HG03103 (cell line): ENCODE results near the gene ZNF554.
A peak's percentile ranks its signal among the peaks of the same experiment; 100 is the strongest.

ENCODE experiments used
- ATAC-seq: cut with Tn5 transposase; IDR thresholded peaks from one replicate; pipeline ENCODE4 v1.9.1; 2021; ENCODE audit warnings: low read depth; ENCODE audit not compliant: unreplicated experiment

Gene ZNF554

DNA sequence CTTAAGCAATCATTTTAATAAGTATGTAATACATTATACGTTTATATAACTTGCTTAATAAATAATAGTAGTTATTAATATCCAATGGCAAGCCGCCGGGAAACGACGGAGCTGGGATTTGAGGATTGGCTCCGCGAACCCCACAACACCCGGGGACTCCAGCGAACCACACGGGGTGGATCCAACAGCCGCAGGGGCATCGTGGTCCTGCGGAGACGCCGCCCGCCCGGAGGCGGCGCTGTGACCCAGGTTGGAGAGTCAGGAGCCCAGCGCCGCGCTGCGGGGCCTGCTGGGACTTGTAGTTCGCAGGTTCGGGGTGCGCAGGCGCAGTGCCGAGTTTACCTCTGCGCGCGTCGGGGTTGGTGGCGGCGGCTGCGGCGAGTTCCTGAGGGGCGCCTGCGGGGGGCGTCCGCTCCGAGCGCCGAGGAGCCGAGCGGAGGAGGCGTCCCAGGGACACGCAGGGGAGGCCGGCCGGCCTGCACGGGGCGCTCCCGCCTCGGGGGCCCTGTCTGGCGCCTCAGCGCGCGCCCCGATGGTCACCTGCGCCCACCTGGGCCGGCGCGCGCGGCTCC is at the start of gene ZNF554:
Gene ZNF554, plus strand, starts transcription at position 329 of the 572 bp plus-strand sequence. Its CDS starts 204 bp downstream, at position 533.
- peak; percentile 72 for ATAC-seq

GRCh38 chr19:2770055-2771013 is 49.3 kb upstream of the ZNF554 start:
- no peak for ATAC-seq

GRCh38 chr19:2771786-2772674 is 47.6 kb upstream of the ZNF554 start:
- ATAC-seq, result no peak

DNA sequence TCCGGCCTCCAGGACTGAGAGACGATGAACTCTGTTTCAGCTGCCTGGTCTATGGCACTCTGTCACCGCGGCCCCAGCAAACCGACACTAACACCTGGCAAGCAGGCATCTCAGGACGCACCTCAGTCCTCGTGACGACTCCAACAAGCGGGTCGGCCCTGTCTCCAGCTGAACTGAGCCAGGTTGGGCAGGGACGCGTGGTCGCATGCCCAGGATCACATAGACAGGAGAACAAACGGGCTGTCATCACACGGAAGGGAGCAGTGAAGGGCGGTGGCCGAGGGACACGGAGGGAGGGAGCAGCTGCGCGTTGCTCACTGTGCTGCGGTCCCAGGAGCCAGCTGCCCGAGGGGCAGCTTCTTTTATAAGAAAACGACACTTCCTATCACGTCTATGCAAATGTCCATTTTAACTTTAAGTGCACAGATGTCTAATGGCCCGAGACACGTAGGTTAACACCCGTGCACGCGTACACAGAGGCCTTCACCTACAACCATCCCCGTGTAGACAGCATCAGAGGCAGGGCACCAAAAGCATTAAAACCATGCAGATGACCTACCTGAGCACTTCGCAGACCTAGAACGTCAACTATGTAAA is 45.5 kb upstream of the ZNF554 start:
- ATAC-seq, result no peak

DNA sequence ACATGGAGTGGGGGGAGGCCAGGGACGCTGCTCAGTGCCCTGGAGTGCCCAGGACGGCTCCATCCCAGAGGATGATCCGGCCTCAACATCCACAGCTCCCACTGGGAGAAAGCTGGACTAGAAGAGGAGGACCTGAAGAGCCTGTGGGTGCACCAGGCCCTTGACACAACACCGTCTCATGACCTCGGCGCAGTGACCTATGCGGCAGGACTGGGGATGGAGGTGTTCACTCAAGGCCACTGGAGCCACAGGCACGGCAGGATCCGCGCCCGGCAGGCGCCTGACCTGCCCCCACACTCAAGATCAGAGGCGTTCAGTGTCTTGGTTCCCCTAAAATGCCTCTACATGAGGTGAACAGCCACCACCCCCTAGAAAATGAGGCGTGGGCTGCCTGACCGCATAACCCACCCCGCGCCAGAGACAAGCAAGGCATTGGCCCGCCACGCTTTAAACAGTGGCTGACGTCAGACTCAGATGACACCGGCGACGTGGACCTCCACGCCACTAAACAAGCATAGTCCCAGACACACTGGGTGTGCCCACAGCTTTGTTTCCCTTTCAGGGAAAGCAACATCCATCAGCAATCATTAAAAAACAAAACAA is 44.6 kb upstream of the ZNF554 start:
- ATAC-seq, result no peak

GRCh38 chr19:2775556-2776430 is 43.9 kb upstream of the ZNF554 start:
- no peak for ATAC-seq

- ATAC-seq, result no peak
Observed at GRCh38 chr19:2777952-2778683, 41.5 kb upstream of the ZNF554 start.

DNA sequence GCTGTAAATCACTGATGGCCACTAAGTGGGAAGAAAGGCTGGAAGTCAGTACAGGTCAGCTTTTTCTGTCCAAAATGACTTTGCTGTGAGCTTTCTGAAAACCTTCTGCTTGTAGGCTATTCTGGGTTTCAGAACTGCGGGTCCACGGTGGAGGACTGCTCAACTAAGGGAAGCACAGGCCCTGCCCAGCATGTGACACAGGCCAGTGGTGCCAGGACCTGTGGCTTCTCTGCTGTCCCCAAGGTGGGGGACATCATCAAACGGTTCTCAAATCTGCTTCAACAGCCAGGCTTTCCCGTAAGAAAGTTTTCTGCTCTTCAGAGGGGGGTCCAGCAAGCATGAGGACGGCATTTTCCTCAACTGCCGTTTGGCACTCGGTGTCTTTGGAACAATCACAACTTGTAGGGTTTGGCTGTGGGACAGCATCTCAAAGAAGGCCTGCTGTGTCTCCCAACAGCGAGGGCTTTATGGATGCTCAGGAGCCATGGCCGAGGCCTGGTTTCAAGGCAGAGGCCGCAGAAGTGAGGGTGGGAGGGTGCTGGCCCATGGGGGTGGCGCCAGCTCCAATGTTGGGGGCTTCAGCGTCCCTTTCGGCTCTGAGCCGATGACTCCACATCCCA is 40.4 kb upstream of the ZNF554 start:
- ATAC-seq, result no peak

DNA sequence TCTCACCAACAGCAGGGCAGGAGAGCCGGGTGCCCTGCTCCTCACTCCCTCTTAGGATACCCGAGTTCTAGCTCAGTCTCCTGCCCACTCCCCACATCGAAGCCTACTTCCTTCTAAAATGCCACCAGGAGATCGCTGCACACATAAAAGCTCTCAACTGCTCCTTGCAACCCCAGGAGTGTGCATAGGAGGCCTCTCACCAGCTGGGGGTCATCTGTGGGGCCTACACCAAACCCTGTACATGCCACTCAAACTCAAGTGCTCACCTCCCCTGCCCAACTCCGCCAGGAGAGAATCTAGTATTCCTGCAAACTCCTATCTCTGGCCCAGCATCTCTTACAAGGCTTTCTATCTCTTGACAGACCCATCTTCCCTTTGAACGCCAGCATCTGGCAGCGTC is 39.4 kb upstream of the ZNF554 start:
- no peak for ATAC-seq

GRCh38 chr19:2782329-2782935 is 37.2 kb upstream of the ZNF554 start:
- ATAC-seq, result no peak

GRCh38 chr19:2782936-2783780 is 36.5 kb upstream of the ZNF554 start, which contains the start of gene SGTA:
Gene SGTA, minus strand, starts transcription at chr19:2783273. Its CDS starts 14,205 bp downstream, at chr19:2769068.
- ATAC-seq, result peak; percentile 58

DNA sequence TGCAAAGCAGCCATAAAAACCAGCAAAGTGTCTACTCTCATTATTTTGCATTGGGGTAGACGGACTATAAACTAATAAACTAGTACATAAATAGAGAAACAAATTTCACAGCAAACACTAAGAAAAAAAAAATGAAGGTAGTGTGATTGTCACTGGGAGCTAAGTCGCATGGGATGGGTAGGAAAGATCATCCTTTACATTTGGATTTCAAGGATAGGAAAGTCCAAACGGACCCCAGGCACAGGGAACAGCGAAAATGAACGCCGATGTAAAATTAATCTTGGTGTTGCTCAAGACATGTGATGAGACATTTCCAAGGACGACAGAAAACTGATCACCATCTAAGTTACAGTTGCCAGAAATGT is 35.9 kb upstream of the ZNF554 start:
- ATAC-seq, result no peak

- peak; percentile 44 for ATAC-seq
Observed at GRCh38 chr19:2785244-2785997, 34.2 kb upstream of the ZNF554 start, which contains the start of gene THOP1. Gene THOP1, plus strand, starts transcription at chr19:2785503. Its CDS starts 160 bp downstream, at chr19:2785663.

GRCh38 chr19:2787115-2787514 is 32.6 kb upstream of the ZNF554 start:
- ATAC-seq, result no peak

DNA sequence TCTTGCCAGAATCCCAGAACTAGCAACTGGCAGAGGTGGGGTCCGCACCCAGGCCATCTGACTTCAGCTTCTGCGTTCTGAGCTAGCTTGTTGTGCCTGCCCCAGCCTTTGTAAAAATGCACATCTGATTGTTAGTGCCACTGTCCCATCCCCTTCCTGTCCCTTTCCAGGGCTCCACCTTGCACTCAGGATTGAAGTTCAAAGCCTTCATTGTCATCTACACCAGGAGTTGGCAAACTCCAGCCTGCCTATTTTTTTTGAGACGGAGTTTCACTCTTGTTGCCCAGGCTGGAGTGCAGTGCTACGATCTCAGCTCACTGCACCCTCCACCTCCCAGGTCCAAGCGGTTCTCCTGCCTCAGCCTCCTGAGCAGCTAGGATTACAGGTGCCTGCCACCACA is 31.4 kb upstream of the ZNF554 start:
- ATAC-seq, result no peak

DNA sequence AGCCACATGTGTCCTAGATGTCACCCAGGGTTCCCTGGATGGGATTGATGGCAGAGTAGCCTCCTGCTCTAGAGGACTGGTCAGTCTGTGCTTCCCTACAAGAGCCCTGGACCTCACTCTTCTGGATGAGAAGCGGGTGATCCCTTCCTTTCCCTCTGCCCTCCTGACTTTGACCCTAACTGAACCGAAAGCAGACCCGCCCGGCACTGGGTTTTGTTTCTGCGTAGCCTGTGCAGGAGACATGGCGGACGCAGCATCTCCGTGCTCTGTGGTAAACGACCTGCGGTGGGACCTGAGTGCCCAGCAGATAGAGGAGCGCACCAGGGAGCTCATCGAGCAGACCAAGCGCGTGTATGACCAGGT is 29.5 kb upstream of the ZNF554 start:
- no peak for ATAC-seq
